ENCODE results near the gene MRPS15. TPM values are rescaled to one million over a fixed set of nuclear protein-coding genes. Genes with fewer than 3 reads are reported as not detected.

MRPS15 gene
- total and polyA plus RNA-seq, 12 donors, result 86.1 to 505 (median 108) TPM

DNA sequence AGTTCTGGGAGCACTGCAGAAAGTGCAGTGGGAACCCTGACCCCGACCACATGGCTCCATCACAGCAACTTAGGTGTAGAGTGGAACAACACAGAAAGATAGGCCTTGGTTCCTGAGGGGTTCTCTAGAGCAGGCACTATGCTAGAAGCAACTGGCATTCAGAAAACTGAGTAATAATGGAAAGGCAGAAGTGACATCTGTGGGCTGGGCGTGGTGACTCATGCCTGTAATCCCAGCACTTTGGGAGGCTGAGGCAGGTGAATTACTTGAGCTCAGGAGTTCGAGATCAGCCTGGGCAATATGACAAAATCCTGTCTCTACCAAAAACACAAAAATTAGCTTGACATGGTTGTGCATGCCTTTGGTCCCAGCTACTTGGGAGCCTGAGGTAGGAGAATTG is 5.3 kb downstream of the MRPS15 start:
- H3K36me3 ChIP-seq, result peaks cover 0 to 84% (median 58%) of the 10 kb centered on the region in 9 donors
- H3K9me3 ChIP-seq, result no peaks in the 10 kb centered on the region
- DNase-seq, result no peak
- intact Hi-C loops (cut with DNase I), result no loop called here
- WGBS, 2 donors, result 90 to 91% methylated on average over 3 of the region's 3 CpGs
- ATAC-seq, result no peak
- H3K27ac ChIP-seq, result no peak overlapping the region
- H3K4me3 ChIP-seq, result no peak overlapping the region
- peaks cover 7 to 43% (median 11%) of the 10 kb centered on the region in 9 donors for H3K4me1 ChIP-seq
- no peak for TF ChIP-seq CTCF (IDR thresholded peaks at IDR 0.05)
- H3K27me3 ChIP-seq, result no peaks in the 10 kb centered on the region

- Histone ChIP-seq H3K4me1 (peaks cover 0 to 32% (median 2%) of the 10 kb centered on the region in 9 donors), H3K27me3 (no peaks in the 10 kb centered on the region), H3K36me3 (peaks cover 0 to 84% (median 58%) of the 10 kb centered on the region in 9 donors), H3K9me3 (no peaks in the 10 kb centered on the region), H3K4me3 (no peak overlapping the region), H3K27ac (peak overlapping the region in 1 of 10 donors; percentile 18)
- no peak for DNase-seq
- ATAC-seq, result peak in 1 of 8 donors; percentile 42
- no peak for TF ChIP-seq CTCF (IDR thresholded peaks at IDR 0.05)
- WGBS, 2 donors, result 76 to 79% methylated on average over 5 of the region's 5 CpGs
- intact Hi-C loops (cut with DNase I), result no loop called here
Observed at GRCh38 chr1:36457691-36458090, 6.5 kb downstream of the MRPS15 start.

- no peak overlapping the region for H3K27ac ChIP-seq
- no peaks in the 10 kb centered on the region for H3K9me3 ChIP-seq
- H3K4me3 ChIP-seq, result no peak overlapping the region
- intact Hi-C loops (cut with DNase I), result no loop called here
- no peak for TF ChIP-seq CTCF (IDR thresholded peaks at IDR 0.05)
- DNase-seq (no peak), ATAC-seq (no peak)
- peaks cover 0 to 75% (median 54%) of the 10 kb centered on the region in 9 donors for H3K36me3 ChIP-seq
- H3K4me1 ChIP-seq, result peaks cover 0 to 30% (median 0%) of the 10 kb centered on the region in 9 donors
- no peaks in the 10 kb centered on the region for H3K27me3 ChIP-seq
Observed at GRCh38 chr1:36456391-36456928, 7.7 kb downstream of the MRPS15 start.

GRCh38 chr1:36455386-36455785 is 8.8 kb downstream of the MRPS15 start:
- no peak for TF ChIP-seq CTCF (IDR thresholded peaks at IDR 0.05)
- no peaks in the 10 kb centered on the region for H3K27me3 ChIP-seq
- H3K4me1 ChIP-seq, result peaks cover 0 to 41% (median 5%) of the 10 kb centered on the region in 9 donors
- no peak overlapping the region for H3K27ac ChIP-seq
- peaks cover 0 to 64% (median 46%) of the 10 kb centered on the region in 9 donors for H3K36me3 ChIP-seq
- intact Hi-C loops (cut with DNase I), result no loop called here
- no peaks in the 10 kb centered on the region for H3K9me3 ChIP-seq
- whole genome bisulfite sequencing, 2 donors, result 52 to 70% methylated on average over 1 of the region's 1 CpG
- DNase-seq (no peak), ATAC-seq (no peak)
- H3K4me3 ChIP-seq, result no peak overlapping the region

Measured in heart right ventricle (tissue), 16 donors.